ENCODE data around the gene METTL1.

- no peak for TF ChIP-seq GATA2 (IDR thresholded peaks at IDR 0.05; ENCODE audit: low read depth, low read length)
- TF ChIP-seq GATA3 (IDR thresholded peaks at IDR 0.05; ENCODE audit: low read depth, low read length), result no peak
These were observed 19.3 kb downstream of the METTL1 start for GRCh38 chr12:57752668-57753000.
